Kidney (tissue), 14 donors: Measurements from ENCODE around the gene CGREF1. TPM values are rescaled to one million over a fixed set of nuclear protein-coding genes. Genes with fewer than 3 reads are reported as not detected.

Experiments used
- DNase-seq, 5 donors: peaks; one replicate each; pipeline ENCODE4 v3.0.0-alpha.2; 2013 to 2020
- FAIRE-seq: peaks from 2 replicates; lab custom pipeline; 2012; peaks lifted over from hg19 to GRCh38; lab: Jason Lieb, UNC
- H3K27ac ChIP-seq, 2 donors: one replicate each; pipeline ENCODE4 v1.7.0; 2013; ENCODE audit warnings: low read depth in 2 of 2, low read length in 2 of 2, inconsistent platforms in 1 of 2
- H3K27me3 ChIP-seq: one replicate; pipeline ENCODE4 v1.7.1; 2013; ENCODE audit warnings: low read length, inconsistent platforms; ENCODE audit not compliant: control insufficient read depth, insufficient read depth
- H3K36me3 ChIP-seq, 3 donors: one replicate each; pipeline versions ENCODE4 v1.7.0 to v1.7.1; 2013; ENCODE audit warnings: low read length in 3 of 3, control low read depth in 1 of 3, inconsistent platforms in 1 of 3; ENCODE audit not compliant: insufficient read depth in 3 of 3, control insufficient read depth in 2 of 3
- H3K4me1 ChIP-seq, 3 donors: one replicate each; pipeline versions ENCODE4 v1.7.0 to v1.7.1; 2013; ENCODE audit warnings: low read length in 3 of 3, inconsistent platforms in 1 of 3, low read depth in 1 of 3; ENCODE audit not compliant: control insufficient read depth in 2 of 3, insufficient read depth in 2 of 3
- H3K4me3 ChIP-seq, 3 donors: one replicate each; pipeline versions ENCODE4 v1.7.0 to v1.8.1; 2013; ENCODE audit warnings: low read length in 3 of 3, control low read depth in 1 of 3, inconsistent platforms in 1 of 3
- H3K9ac ChIP-seq, 3 donors: one replicate each; pipeline versions ENCODE4 v1.7.0 to v1.7.1; 2013; ENCODE audit warnings: low read length in 3 of 3, control low read depth in 1 of 3, inconsistent platforms in 1 of 3
- H3K9me3 ChIP-seq, 3 donors: one replicate each; pipeline versions ENCODE4 v1.7.0 to v1.7.1; 2013; ENCODE audit warnings: low read length in 3 of 3, control low read depth in 1 of 3, inconsistent platforms in 1 of 3; ENCODE audit not compliant: control insufficient read depth in 2 of 3, insufficient read depth in 1 of 3
- CTCF ChIP-seq: IDR thresholded peaks from 3 replicates; pipeline ENCODE4 v1.5.1; 2012; ENCODE audit warnings: mild to moderate bottlenecking, moderate library complexity, borderline replicate concordance; ENCODE audit not compliant: insufficient read depth; ENCODE audit errors: extremely low read depth
- intact Hi-C: fragments of 100-400 bp; cut with DNase I; formaldehyde crosslinking; loops from one replicate; pipeline ENCODE4 v1.11.1; 2022
- polyA plus RNA-seq: library from polyadenylated mRNA; stranded (reverse); fragments of 350-450 nt; fragmentation: Illumina TruSeq; extraction: RNeasy Lipid Tissue Mini Kit (QIAGEN cat#74804); gene quantifications from one replicate; pipeline ENCODE4 v1.2.3, GENCODE V29; 2014; ENCODE audit warnings: low read depth, low replicate concordance; ENCODE audit not compliant: insufficient read depth
- total RNA-seq: library from RNA; stranded (reverse); fragmentation: NEBNext Ultra II Directional; extraction: Animal tissue kit (Norgen Biotek cat#: 25700); gene quantifications from one replicate; pipeline ENCODE4 v1.2.1, GENCODE V29; 2021
- donor health status: control.
- donor health status: control.
- donor health status: control.
- donor health status: control.
- donor health status: control.
- donor health status: DM: yes; HTN: yes; CAD: no.
- donor health status: Normal renal cell carcinoma (clear cell type).

Gene CGREF1
- total and polyA plus RNA-seq, 2 donors from 2014 or later = 3.7 to 3.8 TPM

- Histone ChIP-seq H3K4me1 (peaks cover 0 to 28% (median 12%) of the 10 kb centered on the region in 3 donors), H3K9me3 (no peaks in the 10 kb centered on the region), H3K9ac (peak overlapping the region in 1 of 3 donors; percentile 28), H3K27me3 (no peaks in the 10 kb centered on the region), H3K36me3 (peaks cover 0 to 11% (median 2%) of the 10 kb centered on the region in 3 donors), H3K4me3 (no peak overlapping the region), H3K27ac (peak overlapping the region in 1 of 2 donors; percentile 4)
- DNase-seq = peak in 1 of 5 donors; percentile 4
- intact Hi-C loops = loop anchor here (10.0 kb wide), 1 partner anchor 208 kb away; the partner anchor contains the start of gene UCN
- no peak for FAIRE-seq
- TF ChIP-seq CTCF = no peak
Observed at GRCh38 chr2:27096748-27097297, 22.1 kb downstream of the CGREF1 start.

GRCh38 chr2:27095745-27096651, 22.9 kb downstream of the CGREF1 start:
- Histone ChIP-seq H3K4me3 (peak overlapping the region; percentile 25 to 50 (median 42)), H3K27ac (peak overlapping the region; percentile 33 to 58), H3K9me3 (no peaks in the 10 kb centered on the region), H3K36me3 (peaks cover 0 to 11% (median 2%) of the 10 kb centered on the region in 3 donors), H3K4me1 (peaks cover 0 to 28% (median 12%) of the 10 kb centered on the region in 3 donors), H3K9ac (peak overlapping the region in 1 of 3 donors; percentile 28), H3K27me3 (no peaks in the 10 kb centered on the region)
- peak; percentile 67 to 81 (median 77) for DNase-seq
- FAIRE-seq = no peak
- intact Hi-C loops = loop anchor here (10.0 kb wide), 1 partner anchor 209 kb away; the partner anchor contains the start of gene UCN
- TF ChIP-seq CTCF = no peak

- intact Hi-C loops = loop anchor here (10.0 kb wide), 1 partner anchor 209 kb away; the partner anchor contains the start of gene UCN
- Histone ChIP-seq H3K4me3 (no peak overlapping the region), H3K36me3 (peaks cover 0 to 11% (median 2%) of the 10 kb centered on the region in 3 donors), H3K9ac (no peak overlapping the region), H3K27ac (peak overlapping the region; percentile 16 to 26), H3K27me3 (no peaks in the 10 kb centered on the region), H3K9me3 (no peaks in the 10 kb centered on the region), H3K4me1 (peaks cover 0 to 28% (median 12%) of the 10 kb centered on the region in 3 donors)
- no peak for TF ChIP-seq CTCF
- FAIRE-seq (no peak), DNase-seq (no peak)
Observed at GRCh38 chr2:27095427-27095744, 23.5 kb downstream of the CGREF1 start.
